Mucosa of stomach (tissue), 1 donor: ENCODE measurements around the gene HIP1.
"Not testable (repeated sequence)": the region's sequence is repeated elsewhere in the genome, so short reads cannot be mapped to it uniquely, and the experiment has no call there.

ENCODE experiments used
- H3K27me3 ChIP-seq: one replicate; pipeline ENCODE4 v1.7.0; 2013; ENCODE audit warnings: mild to moderate bottlenecking, low read length; ENCODE audit not compliant: control insufficient read depth, insufficient read depth
- H3K36me3 ChIP-seq: one replicate; pipeline ENCODE4 v1.7.0; 2013; ENCODE audit warnings: low read length; ENCODE audit not compliant: control insufficient read depth, insufficient read depth
- H3K4me1 ChIP-seq: one replicate; pipeline ENCODE4 v1.7.0; 2013; ENCODE audit warnings: mild to moderate bottlenecking, low read length; ENCODE audit not compliant: control insufficient read depth, insufficient read depth
- H3K4me3 ChIP-seq: one replicate; pipeline ENCODE4 v1.7.0; 2013; ENCODE audit warnings: low read length
- H3K9ac ChIP-seq: one replicate; pipeline ENCODE4 v1.7.0; 2013; ENCODE audit warnings: mild to moderate bottlenecking, low read length, moderate library complexity
- H3K9me3 ChIP-seq: one replicate; pipeline ENCODE4 v1.7.0; 2013; ENCODE audit warnings: mild to moderate bottlenecking, low read length, moderate library complexity; ENCODE audit not compliant: control insufficient read depth
- donor health status: Pancreatic carcinoma.

HIP1 gene

GRCh38 chr7:75531359-75531821 is 207.4 kb downstream of the HIP1 start:
- Histone ChIP-seq H3K4me1 (peaks cover 5% of the 10 kb centered on the region), H3K9me3 (no peaks in the 10 kb centered on the region), H3K27me3 (no peaks in the 10 kb centered on the region), H3K9ac (no peak overlapping the region), H3K36me3 (no peaks in the 10 kb centered on the region), H3K4me3 (no peak overlapping the region)

DNA sequence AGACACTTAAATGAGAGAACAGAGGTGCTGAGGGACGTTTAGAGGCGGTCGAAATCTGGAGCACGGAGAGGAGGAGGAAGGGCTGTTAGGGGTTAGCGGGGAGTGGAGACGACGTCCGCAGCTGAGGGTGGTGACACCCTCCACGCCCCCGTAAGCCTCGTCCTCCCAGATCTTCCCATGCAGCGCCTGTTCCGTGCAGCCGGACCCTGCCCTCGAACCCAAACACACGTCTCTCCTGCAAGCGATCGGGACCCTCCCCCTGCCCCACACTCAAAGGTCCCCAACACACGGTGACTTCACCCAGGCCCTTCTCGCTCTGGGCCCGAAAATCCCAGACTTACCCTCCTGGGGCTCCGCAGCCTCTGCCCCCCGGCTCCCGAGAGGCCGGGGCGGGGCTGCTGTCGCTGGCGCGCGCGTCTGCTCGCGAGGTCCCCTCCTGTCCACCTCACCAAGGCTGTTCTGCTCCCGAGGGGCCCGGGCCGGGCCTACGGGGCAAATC is 211.5 kb downstream of the HIP1 start:
- H3K9me3 ChIP-seq, H3K27me3 ChIP-seq, H3K36me3 ChIP-seq, H3K4me1 ChIP-seq: not testable (repeated sequence)
- Histone ChIP-seq H3K4me3 (peak overlapping the region; percentile 50), H3K9ac (peak overlapping the region; percentile 81)

- H3K27me3 ChIP-seq, H3K4me1 ChIP-seq, H3K9ac ChIP-seq, H3K9me3 ChIP-seq, H3K36me3 ChIP-seq, H3K4me3 ChIP-seq: not testable (repeated sequence)
Observed at GRCh38 chr7:75521727-75522126, 217.0 kb downstream of the HIP1 start.

- H3K27me3 ChIP-seq, H3K4me3 ChIP-seq, H3K9ac ChIP-seq, H3K9me3 ChIP-seq, H3K4me1 ChIP-seq, H3K36me3 ChIP-seq: not testable (repeated sequence)
Observed at GRCh38 chr7:75518842-75519241, 219.9 kb downstream of the HIP1 start.

- not testable (repeated sequence) for H3K9ac ChIP-seq, H3K4me3 ChIP-seq, H3K27me3 ChIP-seq
Observed at GRCh38 chr7:75509033-75509432, 229.7 kb downstream of the HIP1 start.

GRCh38 chr7:75492020-75492419 is 246.7 kb downstream of the HIP1 start, which contains the start of gene SPDYE5:
Gene SPDYE5 (plus strand): TSS chr7:75492320. CDS start chr7:75494048, 1,728 bp downstream.
- not testable (repeated sequence) for H3K9me3 ChIP-seq, H3K4me1 ChIP-seq, H3K9ac ChIP-seq, H3K4me3 ChIP-seq, H3K27me3 ChIP-seq, H3K36me3 ChIP-seq

More at GRCh38 chr7:75509033-75509432, 229.7 kb downstream of the HIP1 start:
- H3K36me3 ChIP-seq, H3K4me1 ChIP-seq, H3K9me3 ChIP-seq: not testable (repeated sequence)

GRCh38 chr7:75485979-75486643 is 252.6 kb downstream of the HIP1 start, which contains the start of gene POM121C:
Gene POM121C (minus strand): TSS chr7:75486299. CDS start chr7:75441496, 44,803 bp downstream.
- not testable (repeated sequence) for H3K9me3 ChIP-seq, H3K4me1 ChIP-seq, H3K27me3 ChIP-seq, H3K36me3 ChIP-seq
- Histone ChIP-seq H3K9ac (peak within 1 kb of the TSS; percentile 76), H3K4me3 (peak within 1 kb of the TSS; percentile 17)

DNA sequence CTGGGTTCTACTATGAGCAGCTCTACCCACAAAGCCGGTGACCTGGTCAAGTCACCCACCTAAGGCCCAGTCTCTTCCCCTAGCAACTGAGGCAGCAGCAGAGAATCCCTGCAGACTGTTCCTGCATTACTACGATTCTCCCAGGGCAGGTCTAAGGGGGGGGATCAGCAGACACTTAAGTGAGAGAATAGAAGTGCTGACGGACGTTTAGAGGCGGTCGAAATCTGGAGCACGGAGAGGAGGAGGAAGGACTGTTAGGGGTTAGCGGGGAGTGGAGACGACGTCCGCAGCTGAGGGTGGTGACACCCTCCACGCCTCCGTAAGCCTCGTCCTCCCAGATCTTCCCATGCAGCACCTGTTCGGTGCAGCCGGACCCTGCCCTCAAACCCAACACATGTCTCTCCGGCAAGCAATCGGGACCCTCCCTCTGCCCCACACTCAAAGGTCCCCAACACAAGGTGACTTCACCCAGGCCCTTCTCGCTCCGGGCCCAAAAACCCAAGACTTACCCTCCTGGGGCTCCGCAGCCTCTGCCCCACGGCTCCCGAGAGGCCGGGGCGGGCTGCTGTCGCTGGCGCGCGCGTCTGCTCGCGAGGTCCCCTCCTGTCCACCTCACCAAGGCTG is 253.3 kb downstream of the HIP1 start:
- H3K4me1 ChIP-seq, H3K27me3 ChIP-seq, H3K9me3 ChIP-seq, H3K36me3 ChIP-seq: not testable (repeated sequence)
- H3K9ac ChIP-seq: peak overlapping the region; percentile 76
- H3K4me3 ChIP-seq: peak overlapping the region; percentile 17
